Activated CD4-positive, alpha-beta T cell treated with anti-CD3 and anti-CD28 coated beads, Interleukin-10, Interleukin-2, amounts not matched to agents 100 ng/mL and 50 ng/mL, durations not matched to agents 16 hours and 8 hours (primary cell): ENCODE measurements around the gene MYO7B.

Source experiments
- DNase-seq: peaks from one replicate; pipeline ENCODE4 v3.0.0-alpha.2; 2020

MYO7B gene

DNA sequence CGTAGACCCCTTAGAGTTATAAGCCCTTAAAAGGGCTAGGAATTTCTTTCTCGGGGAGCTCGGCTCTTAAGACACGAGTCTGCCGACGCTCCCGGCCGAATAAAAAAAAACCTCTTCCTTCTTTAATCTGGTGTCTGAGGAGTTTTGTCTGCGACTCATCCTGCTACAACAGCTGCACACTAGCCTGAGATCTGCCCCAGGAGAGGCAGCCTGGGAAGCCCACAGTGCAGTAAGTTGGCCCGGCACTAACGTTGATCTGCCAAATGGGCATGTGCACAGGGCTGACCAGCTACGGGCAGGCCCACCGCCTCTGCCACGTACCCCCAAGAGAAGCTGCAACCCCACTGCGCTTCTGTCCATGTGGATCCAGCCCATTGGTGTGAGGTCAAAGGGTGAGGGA, 148.3 kb downstream of the MYO7B start:
- no peak for DNase-seq

DNA sequence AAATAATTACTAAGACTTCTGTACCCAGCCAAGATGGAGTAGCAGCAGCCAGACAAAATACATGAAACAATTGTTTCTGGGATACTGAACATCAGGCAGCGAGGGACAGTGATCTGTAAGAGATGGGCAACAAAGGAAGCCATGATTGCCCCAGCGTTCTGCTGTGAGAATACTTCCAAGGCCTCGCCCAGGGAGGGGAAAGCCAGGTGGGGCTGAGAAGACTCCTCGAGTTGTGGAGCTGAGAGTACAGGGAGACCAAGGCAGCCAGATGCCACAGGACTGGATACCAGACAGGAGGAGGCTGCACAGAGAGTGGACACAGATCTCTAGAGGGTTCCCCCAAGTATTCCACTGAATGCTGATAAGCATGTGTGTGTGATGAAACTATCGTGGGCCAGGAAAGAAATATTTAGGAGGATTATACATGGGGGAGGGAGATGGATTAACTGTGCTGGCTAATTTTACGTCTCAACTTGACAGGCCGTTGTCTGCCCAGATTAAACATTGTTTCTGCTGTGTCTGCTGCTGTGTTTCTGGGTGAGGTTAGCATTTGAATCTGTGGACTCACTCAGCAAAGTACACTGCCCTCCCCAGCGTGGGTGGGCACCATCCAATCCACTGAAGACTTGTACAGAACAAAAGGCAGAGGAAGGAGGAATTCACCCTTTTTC, 150.1 kb downstream of the MYO7B start:
- DNase-seq, result no peak
